CD4-positive, alpha-beta memory T cell (primary cell): ENCODE results near the gene PXMP2. TPM values are rescaled to one million over a fixed set of nuclear protein-coding genes. Genes with fewer than 3 reads are reported as not detected.

Source experiments
- CTCF ChIA-PET: fragments of 350-600 bp; sonication (Branson Sonifier 250); formaldehyde crosslinking; loops from one replicate; lab custom pipeline; 2021; ENCODE audit warnings: inconsistent platforms; ENCODE audit not compliant: partially characterized antibody; lab: Charles Lee
- POLR2A ChIA-PET: fragments of 350-600 bp; sonication (Branson Sonifier 250); formaldehyde crosslinking; loops from one replicate; lab custom pipeline; 2021; ENCODE audit not compliant: partially characterized antibody; lab: Charles Lee
- DNase-seq, 5 donors: peaks; one replicate each; pipeline versions ENCODE4 v3.0.0 to v3.0.0-alpha.2; 2020 to 2022; ENCODE audit warnings: mixed read lengths in 1 of 5
- H3K27ac ChIP-seq: one replicate; pipeline ENCODE4 v1.7.0; 2013; ENCODE audit warnings: low read depth, low read length
- H3K27me3 ChIP-seq: 2 replicates; pipeline ENCODE4 v1.7.0; 2013; ENCODE audit warnings: mild to moderate bottlenecking, low read length, moderate library complexity; ENCODE audit not compliant: insufficient read depth
- H3K36me3 ChIP-seq: 2 replicates; pipeline ENCODE4 v1.7.0; 2013; ENCODE audit warnings: mild to moderate bottlenecking, low read length, moderate library complexity; ENCODE audit not compliant: insufficient read depth
- H3K4me1 ChIP-seq: 2 replicates; pipeline ENCODE4 v1.7.0; 2013; ENCODE audit warnings: mild to moderate bottlenecking, low read length, moderate library complexity; ENCODE audit not compliant: insufficient read depth
- H3K4me3 ChIP-seq, 2 donors: one replicate each; pipeline ENCODE4 v1.7.0; 2013; ENCODE audit warnings: low read length in 2 of 2, mild to moderate bottlenecking in 1 of 2
- H3K9me3 ChIP-seq, 2 donors: one replicate each; pipeline ENCODE4 v1.7.0; 2013; ENCODE audit warnings: low read length in 2 of 2, control low read depth in 1 of 2; ENCODE audit not compliant: control insufficient read depth in 1 of 2
- H3K27ac Mint-ChIP-seq, 7 donors: one replicate each; pipeline ENCODE4 v1.8.0; 2020 to 2021; ENCODE audit warnings: mixed read lengths in 7 of 7, mild to moderate bottlenecking in 6 of 7, inconsistent platforms in 3 of 7, moderate library complexity in 3 of 7
- H3K27me3 Mint-ChIP-seq, 2 donors: one replicate each; pipeline ENCODE4 v1.8.0; 2020 to 2021; ENCODE audit warnings: mixed read lengths in 2 of 2
- H3K36me3 Mint-ChIP-seq, 2 donors: one replicate each; pipeline ENCODE4 v1.8.0; 2020 to 2021; ENCODE audit warnings: mixed read lengths in 2 of 2, inconsistent platforms in 1 of 2, mild to moderate bottlenecking in 1 of 2
- H3K4me1 Mint-ChIP-seq, 4 donors: one replicate each; pipeline ENCODE4 v1.8.0; 2020 to 2021; ENCODE audit warnings: mixed read lengths in 4 of 4, mild to moderate bottlenecking in 1 of 4
- H3K4me3 Mint-ChIP-seq, 8 donors: one replicate each; pipeline ENCODE4 v1.8.0; 2020 to 2021; ENCODE audit warnings: mixed read lengths in 8 of 8, mild to moderate bottlenecking in 7 of 8, moderate library complexity in 6 of 8, inconsistent platforms in 3 of 8
- H3K9me3 Mint-ChIP-seq, 8 donors: one replicate each; pipeline ENCODE4 v1.8.0; 2020 to 2021; ENCODE audit warnings: mixed read lengths in 8 of 8, mild to moderate bottlenecking in 5 of 8, inconsistent platforms in 3 of 8, moderate library complexity in 1 of 8
- intact Hi-C: fragments of 100-400 bp; cut with micrococcal nuclease; formaldehyde crosslinking; loops from one replicate; pipeline ENCODE4 v1.15.1; 2023
- polyA plus RNA-seq, 2 donors: library from polyadenylated mRNA; unstranded; fragments of 300-500 nt; fragmentation: Illumina TruSeq; gene quantifications; one replicate each; pipeline ENCODE4 v1.2.3, GENCODE V29; 2021
- total RNA-seq, 2 experiments: library from RNA; stranded (reverse); gene quantifications; one replicate each; pipeline ENCODE4 v1.2.3, GENCODE V29; 2021

PXMP2 gene
- total and polyA plus RNA-seq, 4 experiments from 2014 or later, result 4.2 to 23.9 (median 10.0) TPM

DNA sequence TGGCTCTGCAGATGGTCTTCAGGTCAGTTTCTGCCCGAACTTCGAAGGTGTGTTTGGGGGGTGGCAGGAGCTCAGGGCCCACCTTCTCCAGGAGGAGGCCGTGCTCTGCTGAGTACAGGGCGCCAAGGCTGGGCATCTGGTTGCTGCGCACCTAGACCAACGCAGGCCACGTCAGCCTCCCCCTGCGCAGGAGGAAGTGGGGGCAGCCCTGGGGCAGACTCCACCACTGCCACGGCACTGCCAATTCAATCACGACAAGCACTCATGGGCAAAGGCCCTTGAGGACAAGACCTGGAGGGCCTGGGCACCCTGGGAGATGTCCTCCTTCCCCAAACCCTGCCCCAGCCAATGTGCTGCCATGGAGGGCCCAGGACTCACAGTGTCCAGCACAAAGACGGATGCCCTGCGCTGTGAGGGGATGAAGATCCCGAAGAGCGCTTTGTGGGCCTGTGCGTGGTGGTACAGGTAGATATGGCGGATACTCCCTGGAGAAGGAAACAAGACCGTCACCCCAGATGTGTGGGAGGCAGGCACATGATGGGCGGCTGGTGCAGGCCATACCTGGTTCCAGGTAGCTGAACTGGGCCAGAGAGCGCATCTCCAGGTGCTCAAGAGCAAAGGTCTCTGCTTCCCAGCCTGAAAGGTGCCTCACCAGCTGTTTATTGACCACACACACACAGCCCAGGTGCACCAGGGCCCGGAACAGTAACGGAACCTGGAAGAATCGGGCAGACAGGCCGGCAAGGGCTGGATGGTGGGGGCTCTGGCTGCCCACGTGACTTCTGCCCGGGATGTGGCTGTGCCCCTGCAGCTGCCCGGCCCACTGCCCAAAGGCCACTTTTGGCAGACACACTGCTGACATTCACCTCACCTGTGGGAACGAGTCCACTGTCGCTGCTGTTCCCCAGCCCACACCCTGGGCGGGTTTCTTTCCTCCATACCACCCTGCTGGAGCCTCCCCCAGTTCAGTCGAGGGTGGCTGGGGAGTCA, 44.2 kb upstream of the PXMP2 start:
- ChIA-PET CTCF (no interaction called here), POLR2A (no interaction called here)
- Mint-ChIP-seq H3K36me3 (peaks cover 31 to 65% of the 10 kb centered on the region in 2 donors), H3K9me3 (no peaks in the 10 kb centered on the region), H3K27me3 (no peaks in the 10 kb centered on the region), H3K4me1 (no peaks in the 10 kb centered on the region), H3K4me3 (no peak overlapping the region), H3K27ac (no peak overlapping the region)
- Histone ChIP-seq H3K4me3 (no peak overlapping the region), H3K4me1 (no peaks in the 10 kb centered on the region), H3K27ac (no peak overlapping the region), H3K36me3 (peaks cover 38% of the 10 kb centered on the region), H3K27me3 (no peaks in the 10 kb centered on the region), H3K9me3 (no peaks in the 10 kb centered on the region)
- intact Hi-C loops, result no loop called here
- peak in 1 of 5 donors; percentile 28 for DNase-seq

DNA sequence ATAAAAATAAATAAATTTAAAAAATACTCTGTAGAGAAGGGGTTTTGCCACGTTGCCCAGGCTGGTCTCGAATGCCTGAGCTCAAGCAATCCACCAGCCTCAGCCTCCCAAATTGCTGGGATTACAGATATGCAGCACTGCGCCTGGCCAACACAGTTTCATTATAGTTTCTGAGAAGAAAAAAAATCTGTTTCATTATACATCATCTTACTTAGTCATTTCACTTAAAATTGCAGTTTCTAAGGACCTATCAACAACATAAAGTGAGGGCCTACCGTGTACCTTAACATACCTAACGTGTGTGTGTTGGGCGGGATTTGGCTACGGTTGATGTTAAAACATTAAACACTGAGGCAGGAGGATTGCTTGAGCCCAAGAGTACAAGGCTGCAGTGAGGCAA, 40.5 kb upstream of the PXMP2 start:
- Mint-ChIP-seq H3K4me1 (no peaks in the 10 kb centered on the region), H3K4me3 (no peak overlapping the region), H3K27me3 (no peaks in the 10 kb centered on the region), H3K9me3 (peaks cover 0 to 1% (median 0%) of the 10 kb centered on the region in 8 donors), H3K27ac (peak overlapping the region in 1 of 7 donors; percentile 30), H3K36me3 (peaks cover 33 to 55% of the 10 kb centered on the region in 2 donors)
- Histone ChIP-seq H3K4me1 (no peaks in the 10 kb centered on the region), H3K27ac (no peak overlapping the region), H3K27me3 (no peaks in the 10 kb centered on the region), H3K36me3 (peaks cover 33% of the 10 kb centered on the region), H3K4me3 (no peak overlapping the region), H3K9me3 (no peaks in the 10 kb centered on the region)
- intact Hi-C loops, result no loop called here
- CTCF ChIA-PET, result no interaction called here
- POLR2A ChIA-PET, result no interaction called here
- DNase-seq, result no peak

DNA sequence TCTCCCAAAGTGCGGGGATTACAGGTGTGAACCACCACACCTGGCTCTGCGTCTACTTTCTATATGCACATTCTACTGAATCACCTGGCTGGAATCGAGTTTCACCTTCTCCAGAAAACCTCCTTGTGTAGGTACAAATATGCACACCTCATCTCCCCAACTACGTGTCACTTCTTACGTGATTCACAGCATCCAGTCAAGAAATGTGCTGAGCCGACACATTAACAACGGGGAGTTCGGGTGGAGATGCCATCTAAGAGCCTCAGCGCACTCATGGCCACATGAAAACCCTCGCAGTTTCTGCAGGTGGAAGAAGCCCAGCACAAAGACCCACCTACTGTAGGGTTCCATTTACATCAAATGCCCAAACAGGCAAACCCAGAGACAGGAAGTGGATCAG, 39.5 kb upstream of the PXMP2 start:
- Histone ChIP-seq H3K4me1 (no peaks in the 10 kb centered on the region), H3K27me3 (no peaks in the 10 kb centered on the region), H3K9me3 (no peaks in the 10 kb centered on the region), H3K4me3 (no peak overlapping the region), H3K36me3 (peaks cover 36% of the 10 kb centered on the region), H3K27ac (no peak overlapping the region)
- Mint-ChIP-seq H3K36me3 (peaks cover 39 to 62% of the 10 kb centered on the region in 2 donors), H3K27me3 (no peaks in the 10 kb centered on the region), H3K4me1 (no peaks in the 10 kb centered on the region), H3K27ac (peak overlapping the region in 3 of 7 donors; percentile 12 to 42 (median 15)), H3K4me3 (no peak overlapping the region), H3K9me3 (peaks cover 0 to 1% (median 0%) of the 10 kb centered on the region in 8 donors)
- intact Hi-C loops, result no loop called here
- no peak for DNase-seq
- POLR2A ChIA-PET, result no interaction called here
- CTCF ChIA-PET, result no interaction called here

DNA sequence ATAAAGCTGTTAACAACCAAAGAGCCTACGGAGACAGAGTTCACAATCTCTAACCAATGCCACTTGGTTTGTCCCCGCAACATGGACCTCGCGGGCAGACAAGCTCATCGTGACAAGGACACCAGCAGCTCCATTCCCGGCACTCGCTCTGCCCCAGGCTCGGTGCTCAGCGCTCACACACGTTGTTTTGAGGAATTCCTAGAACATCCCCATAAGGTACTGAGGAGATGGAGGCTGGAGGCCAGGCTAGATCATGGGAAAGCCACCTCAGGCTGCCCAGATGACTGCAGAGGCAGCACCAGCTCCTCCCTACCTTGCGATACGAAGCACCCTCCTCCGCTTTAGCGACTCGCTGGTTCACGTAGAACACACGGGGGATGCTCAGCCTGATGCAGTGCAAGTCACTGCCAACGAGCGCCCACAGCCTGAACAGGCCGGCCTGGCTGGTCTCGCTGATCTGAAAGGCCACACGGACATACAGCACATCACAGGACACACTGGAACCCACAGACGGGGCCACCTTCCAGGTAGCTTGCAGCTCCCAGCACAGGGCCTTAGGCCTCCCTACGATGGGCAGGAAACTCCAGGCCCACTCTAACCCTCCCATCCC, 38.7 kb upstream of the PXMP2 start:
- POLR2A ChIA-PET, result no interaction called here
- H3K9me3 Mint-ChIP-seq, result peaks cover 0 to 1% (median 0%) of the 10 kb centered on the region in 8 donors
- CTCF ChIA-PET, result no interaction called here
- intact Hi-C loops, result no loop called here
- H3K27me3 ChIP-seq, result no peaks in the 10 kb centered on the region
- no peak overlapping the region for H3K4me3 Mint-ChIP-seq
- H3K9me3 ChIP-seq, result no peaks in the 10 kb centered on the region
- no peak overlapping the region for H3K4me3 ChIP-seq
- no peaks in the 10 kb centered on the region for H3K4me1 ChIP-seq
- DNase-seq, result no peak
- H3K27ac ChIP-seq, result no peak overlapping the region
- peaks cover 37% of the 10 kb centered on the region for H3K36me3 ChIP-seq
- H3K27ac Mint-ChIP-seq, result no peak overlapping the region
- H3K4me1 Mint-ChIP-seq, result no peaks in the 10 kb centered on the region
- H3K27me3 Mint-ChIP-seq, result no peaks in the 10 kb centered on the region
- peaks cover 41 to 62% of the 10 kb centered on the region in 2 donors for H3K36me3 Mint-ChIP-seq

- ChIA-PET POLR2A (no interaction called here), CTCF (no interaction called here)
- Mint-ChIP-seq H3K4me1 (no peaks in the 10 kb centered on the region), H3K4me3 (no peak overlapping the region), H3K27ac (no peak overlapping the region), H3K27me3 (no peaks in the 10 kb centered on the region), H3K36me3 (peaks cover 45 to 63% of the 10 kb centered on the region in 2 donors), H3K9me3 (peaks cover 0 to 1% (median 0%) of the 10 kb centered on the region in 8 donors)
- Histone ChIP-seq H3K27ac (no peak overlapping the region), H3K4me1 (no peaks in the 10 kb centered on the region), H3K27me3 (no peaks in the 10 kb centered on the region), H3K4me3 (no peak overlapping the region), H3K36me3 (peaks cover 36% of the 10 kb centered on the region), H3K9me3 (no peaks in the 10 kb centered on the region)
- DNase-seq, result no peak
- intact Hi-C loops, result no loop called here
Measured at GRCh38 chr12:132649226-132649945, 38.0 kb upstream of the PXMP2 start.

- Mint-ChIP-seq H3K4me1 (no peaks in the 10 kb centered on the region), H3K27me3 (no peaks in the 10 kb centered on the region), H3K27ac (peak overlapping the region in 1 of 7 donors; percentile 39), H3K4me3 (no peak overlapping the region), H3K9me3 (peaks cover 0 to 1% (median 0%) of the 10 kb centered on the region in 8 donors), H3K36me3 (peaks cover 48 to 63% of the 10 kb centered on the region in 2 donors)
- H3K4me3 ChIP-seq, result no peak overlapping the region
- intact Hi-C loops, result no loop called here
- ChIA-PET CTCF (interaction anchor here (0.7 kb wide), 1 partner anchor 279 kb away, joined by 3 read pairs; no protein-coding TSS in a partner anchor), POLR2A (no interaction called here)
- DNase-seq, result no peak
- H3K27me3 ChIP-seq, result no peaks in the 10 kb centered on the region
- H3K4me1 ChIP-seq, result no peaks in the 10 kb centered on the region
- H3K9me3 ChIP-seq, result no peaks in the 10 kb centered on the region
- peaks cover 36% of the 10 kb centered on the region for H3K36me3 ChIP-seq
- H3K27ac ChIP-seq, result no peak overlapping the region
Measured at GRCh38 chr12:132651444-132652100, 35.8 kb upstream of the PXMP2 start.
